Measurements from ENCODE around the gene TUT4.
A peak's percentile ranks its signal among the peaks of the same experiment; 100 is the strongest.
"Not testable (repeated sequence)": the region's sequence is repeated elsewhere in the genome, so short reads cannot be mapped to it uniquely, and the experiment has no call there.

TUT4 gene, protein sequence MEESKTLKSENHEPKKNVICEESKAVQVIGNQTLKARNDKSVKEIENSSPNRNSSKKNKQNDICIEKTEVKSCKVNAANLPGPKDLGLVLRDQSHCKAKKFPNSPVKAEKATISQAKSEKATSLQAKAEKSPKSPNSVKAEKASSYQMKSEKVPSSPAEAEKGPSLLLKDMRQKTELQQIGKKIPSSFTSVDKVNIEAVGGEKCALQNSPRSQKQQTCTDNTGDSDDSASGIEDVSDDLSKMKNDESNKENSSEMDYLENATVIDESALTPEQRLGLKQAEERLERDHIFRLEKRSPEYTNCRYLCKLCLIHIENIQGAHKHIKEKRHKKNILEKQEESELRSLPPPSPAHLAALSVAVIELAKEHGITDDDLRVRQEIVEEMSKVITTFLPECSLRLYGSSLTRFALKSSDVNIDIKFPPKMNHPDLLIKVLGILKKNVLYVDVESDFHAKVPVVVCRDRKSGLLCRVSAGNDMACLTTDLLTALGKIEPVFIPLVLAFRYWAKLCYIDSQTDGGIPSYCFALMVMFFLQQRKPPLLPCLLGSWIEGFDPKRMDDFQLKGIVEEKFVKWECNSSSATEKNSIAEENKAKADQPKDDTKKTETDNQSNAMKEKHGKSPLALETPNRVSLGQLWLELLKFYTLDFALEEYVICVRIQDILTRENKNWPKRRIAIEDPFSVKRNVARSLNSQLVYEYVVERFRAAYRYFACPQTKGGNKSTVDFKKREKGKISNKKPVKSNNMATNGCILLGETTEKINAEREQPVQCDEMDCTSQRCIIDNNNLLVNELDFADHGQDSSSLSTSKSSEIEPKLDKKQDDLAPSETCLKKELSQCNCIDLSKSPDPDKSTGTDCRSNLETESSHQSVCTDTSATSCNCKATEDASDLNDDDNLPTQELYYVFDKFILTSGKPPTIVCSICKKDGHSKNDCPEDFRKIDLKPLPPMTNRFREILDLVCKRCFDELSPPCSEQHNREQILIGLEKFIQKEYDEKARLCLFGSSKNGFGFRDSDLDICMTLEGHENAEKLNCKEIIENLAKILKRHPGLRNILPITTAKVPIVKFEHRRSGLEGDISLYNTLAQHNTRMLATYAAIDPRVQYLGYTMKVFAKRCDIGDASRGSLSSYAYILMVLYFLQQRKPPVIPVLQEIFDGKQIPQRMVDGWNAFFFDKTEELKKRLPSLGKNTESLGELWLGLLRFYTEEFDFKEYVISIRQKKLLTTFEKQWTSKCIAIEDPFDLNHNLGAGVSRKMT (N-terminal part only)

DNA sequence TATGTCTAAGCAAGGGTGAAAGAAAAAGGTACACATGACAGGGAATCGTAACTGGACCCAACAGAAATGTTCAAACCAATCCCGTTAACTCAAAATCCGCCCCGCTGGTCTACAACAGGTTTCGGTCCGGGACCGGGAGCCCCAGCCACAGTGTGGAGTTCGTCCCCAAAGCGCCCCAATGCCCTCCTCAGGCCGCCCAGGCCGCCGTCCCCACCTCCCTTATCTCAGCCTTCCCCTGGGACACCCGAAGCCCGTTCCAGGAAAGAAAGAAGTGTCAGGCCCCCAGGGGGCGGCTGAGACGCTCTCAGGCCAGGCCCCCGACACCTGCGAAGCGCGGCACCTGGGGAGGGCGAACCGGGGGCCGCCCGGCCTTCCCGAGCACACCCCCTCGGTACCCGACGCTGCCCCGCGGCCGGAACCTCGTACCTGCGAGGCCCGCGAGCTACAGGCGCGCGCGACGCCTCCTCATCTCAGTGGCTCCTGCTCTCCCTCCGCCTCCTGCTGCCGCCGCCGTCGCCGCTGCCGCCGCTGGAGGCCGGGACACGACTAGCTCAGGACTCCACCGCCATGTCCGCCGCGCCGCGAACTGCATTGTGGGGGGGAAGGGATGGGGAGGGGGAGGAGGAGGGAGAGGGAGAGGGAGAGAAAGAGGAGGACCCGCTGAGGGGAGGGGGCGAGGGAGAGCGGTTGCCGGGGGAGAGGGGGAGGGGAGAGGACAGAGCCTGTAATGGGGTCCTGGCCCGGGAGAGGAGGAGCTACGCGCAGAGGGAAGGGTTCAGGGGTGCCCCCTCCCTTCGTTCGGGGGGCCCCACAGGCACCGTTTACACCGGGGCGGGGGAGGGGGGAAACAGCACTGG is at the start of gene TUT4:
Gene TUT4 (minus strand): TSS at position 588 of the 857 bp plus-strand sequence. CDS start 26,812 bp downstream, outside the sequence.
- peak; percentile 38 to 56 for DNase-seq (ENCODE audit: low read depth in 2 of 2)

DNA sequence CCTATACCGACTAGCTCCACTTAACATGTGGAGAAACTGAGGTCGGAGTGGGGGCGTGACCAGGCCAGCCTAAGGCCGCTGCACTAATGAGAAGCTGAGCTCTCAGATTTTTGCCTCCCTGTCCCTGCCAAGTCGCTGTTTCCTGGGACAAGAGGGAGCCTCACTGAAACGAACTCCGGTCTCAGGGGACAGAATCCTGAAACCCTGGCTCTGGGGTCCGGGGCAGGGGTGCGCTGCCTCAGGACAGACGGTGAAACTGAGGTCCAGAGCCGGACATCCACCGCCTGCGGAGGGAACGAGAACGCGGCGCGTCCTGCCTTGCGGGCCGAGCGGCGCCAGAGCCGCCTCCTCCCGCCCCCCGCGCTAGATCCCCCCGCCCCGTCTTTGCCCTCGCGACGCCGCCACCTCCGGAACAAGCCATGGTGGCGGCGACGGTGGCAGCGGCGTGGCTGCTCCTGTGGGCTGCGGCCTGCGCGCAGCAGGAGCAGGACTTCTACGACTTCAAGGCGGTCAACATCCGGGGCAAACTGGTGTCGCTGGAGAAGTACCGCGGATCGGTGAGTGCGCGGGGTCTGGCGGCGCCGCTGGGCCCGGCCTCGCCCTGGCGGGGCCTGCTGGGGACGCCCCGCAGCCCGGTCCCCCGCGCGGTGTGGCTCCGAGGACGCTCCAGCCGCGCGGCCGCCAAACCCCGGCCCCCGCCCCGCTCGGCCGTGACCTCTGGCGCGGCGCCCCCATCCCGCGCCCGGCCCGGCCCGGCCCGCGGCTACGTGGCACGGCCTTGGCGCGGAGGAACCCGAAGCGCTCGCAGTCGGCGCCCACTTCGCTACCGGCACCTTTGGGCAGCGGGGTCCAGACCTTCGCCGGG is 49.3 kb upstream of the TUT4 start, which contains the start of gene GPX7:
Gene GPX7 (plus strand): TSS at position 381 of the 865 bp plus-strand sequence. CDS start 39 bp downstream, at position 420.
- peak; percentile 14 to 35 for DNase-seq (ENCODE audit: low read depth in 2 of 2)

DNA sequence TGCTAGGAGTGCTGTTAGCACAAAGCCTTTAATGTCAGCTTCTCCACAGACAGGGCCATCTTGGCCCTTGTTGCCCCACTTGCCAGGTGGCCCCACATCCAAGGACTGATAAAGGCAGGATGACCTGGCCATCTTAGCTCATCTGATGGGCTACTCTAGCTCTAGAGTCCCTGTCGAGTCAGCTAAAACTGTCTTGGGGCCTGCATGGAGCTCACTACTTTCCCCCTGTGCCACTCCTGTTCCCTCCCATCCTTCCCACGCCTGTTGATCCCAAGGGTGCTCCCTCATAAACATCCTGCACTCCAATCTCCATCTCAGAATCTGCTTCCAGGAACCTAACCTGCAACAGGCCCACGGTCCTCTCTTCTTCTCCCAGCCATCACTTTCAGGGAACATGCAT is 48.6 kb upstream of the TUT4 start:
- no peak for DNase-seq (ENCODE audit: low read depth in 2 of 2)

DNA sequence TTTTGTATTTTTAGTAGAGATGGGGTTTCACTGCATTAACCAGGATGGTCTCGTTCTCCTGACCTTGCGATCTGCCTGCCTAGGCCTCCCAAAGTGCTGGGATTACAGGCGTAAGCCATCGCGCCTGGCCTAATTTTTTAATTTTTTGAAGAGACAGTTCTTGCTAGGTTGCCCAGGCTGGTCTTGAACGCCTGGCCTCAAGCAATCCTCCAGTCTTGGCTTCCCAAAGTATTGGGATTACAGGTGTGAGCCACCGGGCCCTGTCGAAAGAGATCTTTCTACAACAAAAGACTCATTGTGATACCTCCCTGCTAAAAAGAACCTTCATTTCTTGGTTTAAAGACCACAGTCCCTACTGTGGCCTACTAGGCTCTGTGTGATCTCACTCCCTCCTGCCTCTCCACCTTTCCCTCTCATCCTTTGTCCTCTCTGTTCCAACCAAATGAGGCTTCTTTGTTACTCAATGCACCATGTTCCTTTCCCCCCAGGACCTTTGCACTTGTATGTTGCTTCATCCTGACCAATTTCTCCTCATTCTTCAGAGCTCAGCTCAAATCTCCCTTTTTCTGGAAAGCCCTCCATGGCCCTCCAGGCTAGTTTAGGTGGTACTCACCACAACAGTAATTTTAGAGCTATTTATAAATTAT is 47.8 kb upstream of the TUT4 start:
- no peak for DNase-seq (ENCODE audit: low read depth in 2 of 2)

DNA sequence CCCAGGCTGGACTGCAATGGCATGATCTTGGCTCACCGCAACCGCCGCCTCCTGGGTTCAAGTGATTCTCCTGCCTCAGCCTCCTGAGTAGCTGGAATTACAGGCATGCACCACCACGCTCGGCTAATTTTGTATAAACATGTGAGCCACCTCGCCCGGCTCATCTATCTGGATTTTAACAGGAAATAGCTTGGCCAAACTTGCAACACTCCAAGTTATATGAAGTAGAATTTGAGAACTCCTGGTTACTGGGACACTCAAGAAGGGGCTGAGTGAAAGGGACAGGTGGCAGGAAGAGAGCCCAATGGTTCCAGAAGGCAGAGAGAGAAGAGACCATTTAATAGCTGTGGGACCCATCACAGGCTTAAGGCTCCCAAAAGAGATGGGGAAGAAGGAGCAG is 46.3 kb upstream of the TUT4 start:
- DNase-seq (ENCODE audit: low read depth in 2 of 2) = no peak

DNA sequence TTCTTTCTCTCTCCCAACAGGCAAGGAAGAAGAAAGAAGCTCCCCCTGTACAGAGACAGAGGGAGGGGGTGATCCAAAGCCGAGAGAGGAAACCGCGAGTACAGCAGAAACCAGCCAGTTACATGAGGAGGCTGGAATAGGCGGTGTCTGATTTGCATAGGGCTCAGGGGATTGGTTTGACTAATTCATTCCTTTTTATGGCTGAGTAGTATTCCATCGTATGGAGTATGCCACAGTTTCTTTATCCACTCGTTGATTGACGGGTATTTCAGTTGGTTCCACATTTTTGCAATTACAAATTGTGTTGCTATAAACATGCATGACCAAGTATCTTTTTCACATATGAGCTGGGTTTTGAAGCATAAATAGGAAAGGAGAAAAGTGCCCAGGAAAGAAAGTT is 45.8 kb upstream of the TUT4 start:
- DNase-seq (ENCODE audit: low read depth in 2 of 2) = no peak

DNA sequence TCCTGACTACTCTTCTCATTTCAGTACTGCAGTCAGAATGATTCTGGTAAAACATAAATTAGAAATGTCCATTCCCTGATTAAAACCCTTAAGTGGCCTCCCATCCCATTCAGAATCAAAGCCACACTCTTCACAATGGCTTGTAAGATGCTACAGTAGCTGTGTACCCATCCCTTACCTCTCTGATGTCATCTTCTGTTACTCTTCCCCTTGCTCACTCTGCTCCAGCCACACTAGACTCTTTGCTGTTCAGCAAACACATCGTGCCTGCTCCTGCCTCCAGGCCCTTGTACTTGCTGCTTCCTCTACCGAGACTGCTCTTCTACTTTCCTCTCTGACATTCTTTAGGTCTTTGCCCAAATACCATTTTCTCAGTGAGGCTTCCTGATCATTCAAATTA is 45.0 kb upstream of the TUT4 start:
- no peak for DNase-seq (ENCODE audit: low read depth in 2 of 2)

DNA sequence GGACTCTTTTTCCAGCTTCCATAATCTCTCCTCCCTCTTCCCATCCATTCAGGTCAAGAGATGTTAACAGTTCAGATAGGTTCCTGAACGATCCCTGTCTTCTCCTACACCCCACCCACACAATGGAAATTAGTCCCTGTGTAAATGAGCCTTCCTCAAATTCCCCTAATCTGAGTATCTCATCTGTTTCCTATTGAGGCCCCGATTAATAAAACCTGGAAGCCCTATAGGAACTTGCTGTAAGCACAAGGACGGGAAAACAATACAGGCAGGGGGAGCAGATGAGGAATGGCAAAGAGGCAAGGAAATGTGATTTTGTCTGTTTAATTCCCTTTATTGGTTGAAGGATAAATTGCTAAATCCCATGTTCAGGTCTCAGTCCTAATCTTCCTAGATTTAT is 42.2 kb upstream of the TUT4 start:
- no peak for DNase-seq (ENCODE audit: low read depth in 2 of 2)

DNA sequence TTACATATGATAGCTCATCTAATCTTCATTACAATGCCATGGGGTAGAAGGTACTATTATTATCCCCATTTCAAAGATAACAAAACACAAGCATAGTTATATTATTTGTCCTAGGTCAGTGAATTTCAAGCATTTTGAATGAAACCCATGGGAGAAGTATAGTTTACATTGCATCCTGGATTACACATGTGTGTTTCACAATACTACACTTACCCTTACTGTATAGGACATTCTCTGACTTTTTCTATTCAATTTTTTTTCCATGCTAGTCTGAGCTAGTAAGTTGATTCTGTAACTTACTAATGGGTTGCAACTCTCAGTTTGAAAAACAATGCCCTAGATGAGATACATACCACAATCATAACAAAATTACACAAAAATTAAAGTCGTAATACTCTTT is 40.6 kb upstream of the TUT4 start:
- DNase-seq (ENCODE audit: low read depth in 2 of 2) = no peak

DNA sequence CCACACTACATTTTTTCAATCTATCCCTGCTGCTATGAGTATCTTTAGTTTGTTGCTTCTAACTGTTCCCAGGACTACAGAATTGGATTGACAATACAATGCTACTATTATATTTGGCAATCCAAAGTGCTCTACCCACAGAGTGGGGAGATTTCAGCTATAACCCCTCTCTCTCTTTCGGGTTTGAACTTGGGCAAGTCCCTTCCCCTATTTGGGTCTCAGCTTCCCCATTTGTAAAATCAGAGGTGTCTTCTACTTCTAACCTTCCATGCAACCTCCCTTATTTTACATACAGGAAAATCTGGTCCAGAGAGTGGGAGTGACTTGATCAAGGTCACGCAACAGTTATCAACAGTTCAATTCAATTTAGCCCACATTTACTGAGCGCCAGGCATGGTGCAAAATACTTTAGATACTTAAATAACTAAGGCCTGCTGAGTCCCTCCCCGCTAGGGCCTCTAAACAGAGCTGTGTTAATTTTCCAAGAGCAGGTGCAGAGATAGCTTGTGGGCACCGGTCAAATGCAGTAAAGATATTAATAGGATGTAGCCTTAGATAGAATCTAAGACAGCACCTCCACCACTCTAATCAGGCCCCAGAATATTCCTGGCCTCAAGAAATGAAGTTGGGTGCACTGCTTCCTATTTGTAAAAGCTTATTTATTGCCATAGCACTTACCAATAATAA is 39.9 kb upstream of the TUT4 start:
- no peak for DNase-seq (ENCODE audit: low read depth in 2 of 2)

DNA sequence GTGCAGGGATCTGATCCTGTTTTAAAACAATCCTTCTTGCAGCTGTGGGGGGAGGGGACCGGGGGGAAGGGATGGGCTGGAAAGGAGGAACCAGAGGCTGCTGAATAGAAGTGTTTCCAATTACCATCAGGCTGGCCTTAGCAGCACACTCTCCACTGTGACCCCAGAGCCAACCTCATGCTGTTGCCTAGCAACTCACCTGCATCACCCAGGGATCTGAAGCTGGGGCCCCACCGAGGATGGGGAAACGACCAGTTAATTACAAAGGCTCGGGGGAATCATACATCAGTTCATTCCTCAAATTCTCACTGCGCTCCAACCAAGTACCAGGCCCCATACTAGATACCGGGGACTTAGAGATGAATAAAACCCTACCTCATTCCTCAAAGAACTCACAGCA is 37.4 kb upstream of the TUT4 start:
- DNase-seq (ENCODE audit: low read depth in 2 of 2) = no peak

DNA sequence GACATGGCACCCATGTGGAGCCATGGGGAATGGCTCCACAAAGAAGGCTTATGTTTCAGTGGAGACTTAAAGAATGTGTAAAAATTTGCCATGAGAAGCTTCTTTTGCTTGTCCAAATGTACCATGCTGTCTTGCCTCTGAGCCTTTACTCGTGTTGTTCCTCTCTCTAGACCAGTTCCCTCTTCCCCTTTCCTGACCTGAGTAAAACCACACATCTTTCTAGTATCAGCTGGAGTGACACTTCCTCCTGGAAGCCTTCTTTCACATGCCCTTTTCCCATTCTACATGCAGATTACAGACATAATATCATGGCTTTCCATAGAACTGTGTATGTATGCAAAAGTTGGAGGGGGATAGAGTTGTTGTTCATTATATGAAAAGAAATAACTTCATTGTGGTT is 35.6 kb upstream of the TUT4 start:
- no peak for DNase-seq (ENCODE audit: low read depth in 2 of 2)

DNA sequence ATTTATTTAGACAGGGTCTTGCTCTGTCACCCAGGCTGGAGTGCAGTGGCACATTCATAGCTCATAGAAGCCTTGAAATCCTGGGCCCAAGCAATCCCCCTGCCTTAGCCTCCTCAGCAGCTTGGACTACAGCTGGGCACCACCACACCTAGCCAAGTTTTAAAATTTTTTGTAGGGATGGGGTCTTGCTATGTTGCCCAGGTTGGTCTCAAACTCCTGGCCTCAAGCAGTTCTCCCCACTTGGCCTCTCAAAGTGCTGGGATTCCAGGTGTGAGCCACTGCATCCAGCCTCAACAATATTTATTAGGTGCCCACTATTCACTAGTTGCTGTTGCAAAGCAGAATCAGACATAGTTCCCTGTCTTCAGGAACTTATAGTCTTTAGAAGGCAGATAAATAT is 35.1 kb upstream of the TUT4 start:
- DNase-seq (ENCODE audit: low read depth in 2 of 2) = no peak

DNA sequence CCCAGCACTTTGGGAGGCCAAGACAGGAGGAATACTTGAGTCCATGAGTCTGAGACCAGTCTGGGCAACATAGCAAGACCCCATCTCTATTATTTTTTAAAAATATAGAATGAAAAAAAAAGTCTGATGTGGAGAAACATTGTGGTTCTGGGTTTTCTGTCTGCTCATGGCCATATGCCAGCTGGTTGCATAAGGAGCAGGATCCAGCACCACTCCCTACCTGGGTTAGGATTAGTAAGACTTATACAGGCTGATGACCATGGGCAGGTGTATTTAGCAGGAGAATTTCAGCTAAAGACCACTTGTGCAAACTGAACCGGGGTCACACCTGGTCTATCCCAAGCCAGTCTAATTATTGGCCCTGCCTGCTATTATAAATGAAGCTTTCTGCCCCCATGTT is 32.6 kb upstream of the TUT4 start:
- no peak for DNase-seq (ENCODE audit: low read depth in 2 of 2)

DNA sequence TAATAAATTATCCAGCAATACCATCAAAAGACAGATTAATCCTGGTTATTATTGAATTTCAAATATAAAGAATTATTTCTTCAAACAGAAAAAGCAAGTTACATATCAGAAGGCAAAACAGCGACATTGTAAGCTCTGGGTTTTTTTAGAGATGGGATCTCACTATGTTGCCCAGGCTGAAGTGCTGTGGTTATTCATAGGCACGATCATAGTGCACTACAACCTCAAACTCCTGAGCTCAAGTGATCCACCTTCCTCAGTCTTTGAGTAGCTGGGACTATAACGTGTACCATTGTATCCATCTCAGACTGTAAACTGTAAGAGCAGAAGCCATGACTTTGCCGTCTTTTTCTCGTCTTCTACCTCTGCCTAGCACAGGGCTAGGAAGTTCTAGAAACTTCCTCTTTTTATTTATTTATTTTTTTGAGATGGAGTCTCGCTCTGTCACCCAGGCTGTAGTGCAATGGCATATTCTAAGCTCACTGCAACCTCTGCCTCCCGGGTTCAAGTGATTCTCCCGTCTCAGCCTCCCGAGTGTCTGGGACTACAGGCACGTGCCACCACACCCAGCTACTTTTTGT is 29.3 kb upstream of the TUT4 start:
- DNase-seq (ENCODE audit: low read depth in 2 of 2) = no peak

DNA sequence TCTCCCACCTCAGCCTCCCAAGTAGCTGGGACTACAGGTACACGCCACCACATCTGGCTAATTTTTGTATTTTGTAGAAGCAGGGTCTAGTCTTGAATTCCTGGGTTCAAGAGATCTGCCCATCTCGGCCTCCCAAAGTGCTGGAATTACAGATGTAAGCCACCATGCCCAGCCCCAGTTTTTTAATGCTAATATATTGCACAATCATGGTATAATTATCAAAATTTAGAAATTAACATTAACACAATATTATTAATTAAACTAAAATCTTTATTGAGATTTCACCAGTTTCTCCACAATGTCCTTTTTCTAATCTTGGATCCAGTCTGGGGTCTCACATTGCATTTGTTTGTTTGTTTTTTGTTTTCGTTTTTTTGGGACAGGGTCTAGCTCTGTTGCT is 27.4 kb upstream of the TUT4 start:
- DNase-seq (ENCODE audit: low read depth in 2 of 2) = no peak

DNA sequence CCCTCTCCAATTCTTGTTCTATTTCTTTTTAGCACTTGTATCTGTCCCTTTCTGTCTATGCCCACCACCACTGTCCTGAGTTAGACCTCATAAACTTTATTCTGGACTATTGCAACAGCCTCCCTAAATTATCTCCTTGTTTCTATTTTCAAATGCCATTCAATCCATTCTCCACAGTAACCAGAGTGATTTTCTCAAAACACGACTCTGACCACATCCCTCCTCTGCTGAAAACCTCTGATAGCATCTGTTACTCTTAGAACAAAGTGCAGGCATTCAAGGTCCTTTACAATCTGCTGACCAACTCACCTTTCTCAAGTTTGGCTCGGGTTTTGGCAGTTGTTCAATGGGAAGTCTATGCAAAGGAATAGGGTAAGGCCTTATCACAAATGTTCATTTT is 26.5 kb upstream of the TUT4 start:
- DNase-seq (ENCODE audit: low read depth in 2 of 2) = no peak

DNA sequence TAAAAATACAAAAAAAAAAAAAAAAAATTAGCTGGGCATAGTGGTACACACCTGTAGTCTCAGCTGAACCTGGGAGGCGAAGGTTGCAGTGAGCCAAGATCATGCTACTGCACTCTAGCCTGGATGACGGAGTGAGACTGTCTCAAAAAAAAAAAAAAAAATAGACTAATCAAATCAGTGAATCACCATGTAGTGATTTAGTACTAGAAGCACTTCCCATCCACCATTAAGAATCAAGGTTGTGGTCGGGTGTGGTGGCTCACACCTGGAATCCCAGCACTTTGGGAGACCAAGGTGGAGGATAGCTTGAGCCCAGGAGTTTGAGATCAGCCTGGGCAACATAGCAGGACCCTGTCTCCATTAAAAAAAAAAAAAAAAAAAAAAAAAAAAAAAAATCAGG is 25.2 kb upstream of the TUT4 start:
- not testable (repeated sequence) for DNase-seq (ENCODE audit: low read depth in 2 of 2)

DNA sequence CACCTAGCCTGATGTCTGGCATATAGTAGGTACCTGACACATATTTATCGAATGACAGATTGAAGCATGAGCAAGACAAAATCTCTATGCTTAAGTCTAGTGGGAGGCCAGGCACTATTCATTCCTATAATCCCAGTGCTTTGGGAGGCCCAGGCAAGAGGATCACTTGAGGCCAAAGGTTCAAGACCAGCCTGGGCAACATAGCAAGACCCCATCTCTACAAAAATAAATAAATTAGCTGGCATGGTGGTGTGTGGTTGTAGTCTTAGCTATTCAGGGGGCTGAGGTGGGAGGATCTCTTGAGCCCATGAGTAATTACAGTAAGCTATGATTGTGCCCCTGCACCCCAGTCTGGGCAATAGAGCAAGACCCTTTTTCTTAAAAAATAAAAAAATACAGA is 23.2 kb upstream of the TUT4 start:
- DNase-seq (ENCODE audit: low read depth in 2 of 2) = no peak
